SK-N-MC (cell line): ENCODE data around the gene TIMP3.

Experiments
- DNase-seq: peaks from one replicate; pipeline ENCODE4 v3.0.0-alpha.2; 2011; ENCODE audit warnings: low read depth, low spot score
- H3K27ac ChIP-seq: fragments of 200-600 bp; sonication (generic); 2 replicates; pipeline ENCODE4 v1.5.1; 2016; ENCODE audit warnings: mixed run types
- H3K36me3 ChIP-seq: fragments of 200-600 bp; sonication (generic); 2 replicates; pipeline ENCODE4 v1.6.1; 2017; ENCODE audit warnings: antibody characterized with exemption, low read length, mixed read lengths; ENCODE audit not compliant: insufficient read depth
- H3K4me3 ChIP-seq: fragments of 200-600 bp; sonication (generic); 2 replicates; pipeline ENCODE4 v1.5.1; 2016
- H3K9ac ChIP-seq: fragments of 200-600 bp; sonication (generic); 2 replicates; pipeline ENCODE4 v1.8.0; 2017; ENCODE audit warnings: mixed run types, mixed read lengths; ENCODE audit not compliant: insufficient read length
- H3K9me3 ChIP-seq: fragments of 200-600 bp; sonication (generic); 2 replicates; pipeline ENCODE4 v1.6.1; 2017; ENCODE audit warnings: low read depth, mild to moderate bottlenecking, antibody characterized with exemption, low read length, moderate library complexity, mixed read lengths
- EZH2 ChIP-seq: fragments of 200-600 bp; sonication (generic); IDR thresholded peaks from one replicate; pipeline ENCODE4 v1.6.1; 2017; ENCODE audit warnings: antibody characterized with exemption
- FOXP2 ChIP-seq: optimal IDR thresholded peaks from 2 replicates; pipeline ENCODE3; 2011; ENCODE audit warnings: mild to moderate bottlenecking, moderate library complexity; ENCODE audit not compliant: insufficient read depth; ENCODE audit errors: extremely low read length, control extremely low read depth
- POLR2AphosphoS5 ChIP-seq: IDR thresholded peaks from 2 replicates; pipeline ENCODE4 v1.6.1; 2012; ENCODE audit warnings: mild to moderate bottlenecking, low read depth, low read length, borderline replicate concordance

Gene TIMP3

GRCh38 chr22:32828561-32828960 is 27.1 kb downstream of the TIMP3 start:
- H3K27ac ChIP-seq, result no peak overlapping the region
- H3K9me3 ChIP-seq, result no peaks in the 10 kb centered on the region
- no peak for DNase-seq
- TF ChIP-seq FOXP2 (no peak), EZH2 (no peak), POLR2AphosphoS5 (no peak)
- H3K9ac ChIP-seq, result no peak overlapping the region
- H3K4me3 ChIP-seq, result no peak overlapping the region
- no peaks in the 10 kb centered on the region for H3K36me3 ChIP-seq

- no peak for DNase-seq
- Histone ChIP-seq H3K4me3 (no peak overlapping the region), H3K27ac (no peak overlapping the region), H3K9me3 (no peaks in the 10 kb centered on the region), H3K36me3 (no peaks in the 10 kb centered on the region), H3K9ac (no peak overlapping the region)
- TF ChIP-seq EZH2 (no peak), POLR2AphosphoS5 (no peak), FOXP2 (no peak)
Measured at GRCh38 chr22:32829451-32829851, 27.9 kb downstream of the TIMP3 start.

- H3K9ac ChIP-seq, result no peak overlapping the region
- no peak overlapping the region for H3K27ac ChIP-seq
- TF ChIP-seq EZH2, result no peak
- TF ChIP-seq POLR2AphosphoS5, result no peak
- no peak for TF ChIP-seq FOXP2
- no peaks in the 10 kb centered on the region for H3K9me3 ChIP-seq
- H3K4me3 ChIP-seq, result no peak overlapping the region
- H3K36me3 ChIP-seq, result no peaks in the 10 kb centered on the region
- no peak for DNase-seq
Measured at GRCh38 chr22:32830473-32830872, 29.0 kb downstream of the TIMP3 start.

GRCh38 chr22:32830957-32831356 is 29.5 kb downstream of the TIMP3 start:
- Histone ChIP-seq H3K4me3 (no peak overlapping the region), H3K9ac (no peak overlapping the region), H3K9me3 (no peaks in the 10 kb centered on the region), H3K27ac (no peak overlapping the region), H3K36me3 (no peaks in the 10 kb centered on the region)
- DNase-seq, result no peak
- TF ChIP-seq EZH2 (no peak), POLR2AphosphoS5 (no peak), FOXP2 (no peak)

- Histone ChIP-seq H3K9me3 (no peaks in the 10 kb centered on the region), H3K4me3 (no peak overlapping the region), H3K36me3 (no peaks in the 10 kb centered on the region), H3K9ac (no peak overlapping the region), H3K27ac (no peak overlapping the region)
- TF ChIP-seq EZH2 (no peak), POLR2AphosphoS5 (no peak), FOXP2 (no peak)
- DNase-seq, result no peak
Measured at GRCh38 chr22:32831584-32831983, 30.1 kb downstream of the TIMP3 start.

GRCh38 chr22:32832174-32832573 is 30.7 kb downstream of the TIMP3 start:
- TF ChIP-seq EZH2 (no peak), POLR2AphosphoS5 (no peak), FOXP2 (no peak)
- no peak for DNase-seq
- H3K4me3 ChIP-seq, result no peak overlapping the region

GRCh38 chr22:32836280-32837123 is 35.0 kb downstream of the TIMP3 start:
- H3K36me3 ChIP-seq, result no peaks in the 10 kb centered on the region
- no peak overlapping the region for H3K9ac ChIP-seq
- TF ChIP-seq FOXP2 (no peak), POLR2AphosphoS5 (no peak), EZH2 (no peak)
- no peaks in the 10 kb centered on the region for H3K9me3 ChIP-seq
- DNase-seq, result no peak
- H3K27ac ChIP-seq, result no peak overlapping the region
- H3K4me3 ChIP-seq, result no peak overlapping the region

More at GRCh38 chr22:32832174-32832573, 30.7 kb downstream of the TIMP3 start:
- Histone ChIP-seq H3K36me3 (no peaks in the 10 kb centered on the region), H3K9me3 (no peaks in the 10 kb centered on the region), H3K27ac (no peak overlapping the region), H3K9ac (no peak overlapping the region)

GRCh38 chr22:32837142-32837541 is 35.6 kb downstream of the TIMP3 start:
- TF ChIP-seq POLR2AphosphoS5 (no peak), EZH2 (no peak), FOXP2 (no peak)
- H3K4me3 ChIP-seq, result no peak overlapping the region
- no peak overlapping the region for H3K27ac ChIP-seq

GRCh38 chr22:32837803-32838202 is 36.3 kb downstream of the TIMP3 start:
- no peak for TF ChIP-seq EZH2
- no peak for TF ChIP-seq POLR2AphosphoS5
- Histone ChIP-seq H3K9ac (no peak overlapping the region), H3K27ac (no peak overlapping the region), H3K36me3 (no peaks in the 10 kb centered on the region), H3K9me3 (no peaks in the 10 kb centered on the region), H3K4me3 (no peak overlapping the region)
- DNase-seq, result no peak

More at GRCh38 chr22:32837142-32837541, 35.6 kb downstream of the TIMP3 start:
- no peaks in the 10 kb centered on the region for H3K36me3 ChIP-seq
- no peak overlapping the region for H3K9ac ChIP-seq
- DNase-seq, result no peak
- no peaks in the 10 kb centered on the region for H3K9me3 ChIP-seq
